Mesendoderm (in vitro differentiated cells): Measurements from ENCODE around the gene DIMT1.

Experiments used
- DNase-seq: peaks from one replicate; pipeline ENCODE4 v3.0.0; 2013
- H2AK5ac ChIP-seq: 2 replicates; pipeline ENCODE4 v1.6.1; 2013; ENCODE audit warnings: low read length, inconsistent platforms
- H2BK120ac ChIP-seq: 2 replicates; pipeline ENCODE4 v1.6.1; 2013; ENCODE audit warnings: low read depth, mild to moderate bottlenecking, low read length, moderate library complexity, mixed read lengths
- H2BK15ac ChIP-seq: replicated peaks from 2 replicates; pipeline ENCODE4 v1.6.1; 2013; ENCODE audit warnings: low read depth, mild to moderate bottlenecking, moderate library complexity
- H2BK5ac ChIP-seq: 2 replicates; pipeline ENCODE4 v1.6.1; 2013; ENCODE audit warnings: low read length, inconsistent platforms
- H3K18ac ChIP-seq: 2 replicates; pipeline ENCODE4 v1.6.1; 2013; ENCODE audit warnings: mild to moderate bottlenecking, low read length, mixed read lengths
- H3K23ac ChIP-seq: one replicate; pipeline ENCODE4 v1.6.1; 2013; ENCODE audit warnings: low read length
- H3K27ac ChIP-seq: 2 replicates; pipeline ENCODE4 v1.5.1; 2013; ENCODE audit warnings: low read depth, mild to moderate bottlenecking, inconsistent platforms, low read length, moderate library complexity
- H3K27me3 ChIP-seq: 2 replicates; pipeline ENCODE4 v1.6.1; 2013; ENCODE audit warnings: low read length, control low read depth, mild to moderate bottlenecking, inconsistent platforms; ENCODE audit not compliant: insufficient read depth, poor library complexity
- H3K36me3 ChIP-seq: 2 replicates; pipeline ENCODE4 v1.6.1; 2013; ENCODE audit warnings: low read length, inconsistent platforms; ENCODE audit not compliant: control insufficient read depth, insufficient read depth
- H3K4ac ChIP-seq: one replicate; pipeline ENCODE4 v1.6.1; 2013; ENCODE audit warnings: low read depth, mild to moderate bottlenecking, low read length, moderate library complexity
- H3K4me1 ChIP-seq: 2 replicates; pipeline ENCODE4 v1.6.1; 2013; ENCODE audit warnings: low read depth, low read length, inconsistent platforms; ENCODE audit not compliant: control insufficient read depth
- H3K4me2 ChIP-seq: 2 replicates; pipeline ENCODE4 v1.6.1; 2013; ENCODE audit warnings: low read length
- H3K4me3 ChIP-seq: 2 replicates; pipeline ENCODE4 v1.5.1; 2013; ENCODE audit warnings: mild to moderate bottlenecking, low read length
- H3K56ac ChIP-seq: one replicate; pipeline ENCODE4 v1.6.1; 2013; ENCODE audit warnings: low read length
- H3K79me1 ChIP-seq: 2 replicates; pipeline ENCODE4 v1.6.1; 2013; ENCODE audit warnings: low read length, inconsistent platforms
- H3K79me2 ChIP-seq: 2 replicates; pipeline ENCODE4 v1.6.1; 2013; ENCODE audit warnings: mild to moderate bottlenecking, low read length; ENCODE audit not compliant: control insufficient read depth, insufficient read depth
- H3K9ac ChIP-seq: 2 replicates; pipeline ENCODE4 v1.6.1; 2013; ENCODE audit warnings: low read length, inconsistent platforms
- H4K5ac ChIP-seq: one replicate; pipeline ENCODE4 v1.6.1; 2013; ENCODE audit warnings: low read length
- H4K8ac ChIP-seq: one replicate; pipeline ENCODE4 v1.6.1; 2013; ENCODE audit warnings: low read depth, mild to moderate bottlenecking, control low read depth, low read length, moderate library complexity
- WGBS: extraction: QIAGEN DNeasy Blood & Tissue Kit; methylation state at CpG from one replicate; pipeline ENCODE4 v1.1.7; 2013; ENCODE audit warnings: low lambda C conversion rate, missing lambda C conversion rate; ENCODE audit not compliant: insufficient coverage; ENCODE audit errors: extremely low coverage; 5-methylcytosine and 5-hydroxymethylcytosine counted together

Gene DIMT1

DNA sequence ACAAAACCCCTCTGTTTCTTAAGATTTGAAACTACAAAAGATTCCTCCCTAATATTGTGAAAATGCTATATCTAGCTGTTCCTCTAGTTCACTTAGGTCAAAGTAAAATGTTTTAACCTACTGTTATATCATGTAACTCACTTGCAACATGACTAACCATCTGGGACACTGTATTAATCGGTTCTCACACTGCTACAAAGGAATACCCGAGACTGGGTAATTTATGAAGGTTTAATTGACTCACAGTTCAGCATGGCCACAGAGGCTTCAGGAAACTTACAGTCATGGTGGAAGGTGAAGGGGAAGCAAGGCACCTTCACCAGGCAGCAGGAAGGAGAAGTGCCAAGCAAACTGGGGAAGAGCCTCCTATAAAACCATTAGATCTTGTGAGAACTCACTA, 34.7 kb downstream of the DIMT1 start:
- DNase-seq = no peak
- no peak overlapping the region for H4K8ac ChIP-seq
- H3K56ac ChIP-seq = no peak overlapping the region
- H2AK5ac ChIP-seq = no peak overlapping the region
- H3K4ac ChIP-seq = no peak overlapping the region
- H2BK5ac ChIP-seq = no peak overlapping the region
- H3K4me1 ChIP-seq = no peaks in the 10 kb centered on the region
- peaks cover 1% of the 10 kb centered on the region for H3K36me3 ChIP-seq
- no peak overlapping the region for H3K4me2 ChIP-seq
- no peak overlapping the region for H3K9ac ChIP-seq
- H3K23ac ChIP-seq = no peak overlapping the region
- H3K18ac ChIP-seq = no peak overlapping the region
- no peaks in the 10 kb centered on the region for H3K27me3 ChIP-seq
- H2BK120ac ChIP-seq = no peak overlapping the region
- no peaks in the 10 kb centered on the region for H3K79me2 ChIP-seq
- H3K79me1 ChIP-seq = no peaks in the 10 kb centered on the region
- WGBS = no CpG with 5 or more reads among the region's 2 CpGs
- no peak overlapping the region for H4K5ac ChIP-seq
- H3K27ac ChIP-seq = no peak overlapping the region
- H2BK15ac ChIP-seq = no peak overlapping the region
- no peak overlapping the region for H3K4me3 ChIP-seq

DNA sequence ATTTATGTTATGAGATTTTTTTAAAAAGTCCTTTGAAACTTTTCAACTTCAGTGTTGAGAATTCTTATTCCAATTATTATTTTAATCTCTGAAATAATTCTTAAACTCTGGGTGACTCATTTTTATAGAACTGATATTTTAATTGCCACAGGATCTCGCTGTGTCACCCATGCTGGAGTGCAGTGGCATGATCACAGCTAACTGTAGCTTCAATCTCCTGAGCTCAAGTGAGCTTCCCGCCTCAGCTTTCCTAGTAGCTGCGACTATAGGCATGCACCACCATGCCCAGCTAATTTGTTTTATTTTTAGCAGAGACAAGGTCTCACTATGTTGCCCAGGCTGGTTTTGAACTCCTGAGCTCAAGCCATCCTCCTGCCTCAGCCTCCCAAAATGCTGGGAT, 41.0 kb downstream of the DIMT1 start:
- Histone ChIP-seq H4K5ac (no peak overlapping the region), H3K56ac (no peak overlapping the region), H3K79me1 (no peaks in the 10 kb centered on the region), H3K27ac (no peak overlapping the region), H3K4me3 (no peak overlapping the region), H3K18ac (no peak overlapping the region), H3K4me2 (no peak overlapping the region), H2BK120ac (no peak overlapping the region), H3K9ac (no peak overlapping the region), H3K79me2 (no peaks in the 10 kb centered on the region), H3K27me3 (no peaks in the 10 kb centered on the region), H3K36me3 (no peaks in the 10 kb centered on the region), H3K4me1 (no peaks in the 10 kb centered on the region), H4K8ac (no peak overlapping the region), H2AK5ac (no peak overlapping the region), H2BK15ac (no peak overlapping the region), H2BK5ac (no peak overlapping the region), H3K4ac (no peak overlapping the region), H3K23ac (no peak overlapping the region)
- no peak for DNase-seq
- WGBS = no CpG with 5 or more reads among the region's 3 CpGs

DNA sequence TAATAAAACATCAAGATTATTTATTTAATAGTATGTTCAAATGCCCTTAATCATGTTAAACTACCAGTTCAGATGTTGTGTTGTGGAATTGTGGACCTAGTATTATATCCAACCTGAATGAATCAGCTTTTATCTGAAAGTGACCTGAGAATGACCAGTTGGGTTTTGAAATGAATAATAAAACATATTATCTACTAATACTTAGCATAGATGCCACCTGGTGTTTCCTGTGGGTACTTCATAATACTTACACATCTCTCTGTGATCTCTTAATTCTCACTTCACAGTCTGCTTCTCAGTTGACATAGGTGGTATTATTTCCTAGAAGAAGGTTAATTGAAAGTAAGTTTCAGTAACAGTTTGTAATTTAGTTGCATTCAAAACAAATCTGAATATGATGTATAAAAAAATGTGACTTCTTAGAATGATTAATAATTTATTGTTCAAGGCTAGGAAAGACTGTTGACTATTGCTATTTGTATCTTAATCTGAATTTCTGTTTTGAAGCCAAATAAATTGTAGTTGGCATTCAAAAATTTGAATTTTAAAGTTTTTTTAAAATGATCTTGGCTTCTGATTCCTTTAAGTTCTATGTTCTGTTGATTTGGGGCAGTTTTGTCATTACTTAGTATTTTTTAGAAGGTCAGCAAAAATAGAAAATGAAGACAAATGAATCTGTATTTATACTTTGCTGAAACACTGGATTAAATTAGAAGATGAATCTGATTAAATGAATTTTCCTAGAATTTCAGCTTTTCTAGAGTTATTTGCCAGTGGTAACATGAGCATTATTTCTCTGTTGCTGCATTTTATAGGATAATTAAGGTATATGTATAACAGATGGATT, 49.5 kb downstream of the DIMT1 start:
- Histone ChIP-seq H4K5ac (no peak overlapping the region), H3K4me2 (no peak overlapping the region), H3K18ac (no peak overlapping the region), H3K56ac (no peak overlapping the region), H2BK120ac (no peak overlapping the region), H3K79me2 (no peaks in the 10 kb centered on the region), H3K27ac (no peak overlapping the region), H2AK5ac (no peak overlapping the region), H2BK5ac (no peak overlapping the region), H3K9ac (no peak overlapping the region), H4K8ac (no peak overlapping the region), H2BK15ac (no peak overlapping the region), H3K79me1 (no peaks in the 10 kb centered on the region), H3K23ac (no peak overlapping the region), H3K4me3 (no peak overlapping the region), H3K27me3 (no peaks in the 10 kb centered on the region), H3K36me3 (no peaks in the 10 kb centered on the region), H3K4me1 (no peaks in the 10 kb centered on the region), H3K4ac (no peak overlapping the region)
- peak; percentile 41 for DNase-seq

DNA sequence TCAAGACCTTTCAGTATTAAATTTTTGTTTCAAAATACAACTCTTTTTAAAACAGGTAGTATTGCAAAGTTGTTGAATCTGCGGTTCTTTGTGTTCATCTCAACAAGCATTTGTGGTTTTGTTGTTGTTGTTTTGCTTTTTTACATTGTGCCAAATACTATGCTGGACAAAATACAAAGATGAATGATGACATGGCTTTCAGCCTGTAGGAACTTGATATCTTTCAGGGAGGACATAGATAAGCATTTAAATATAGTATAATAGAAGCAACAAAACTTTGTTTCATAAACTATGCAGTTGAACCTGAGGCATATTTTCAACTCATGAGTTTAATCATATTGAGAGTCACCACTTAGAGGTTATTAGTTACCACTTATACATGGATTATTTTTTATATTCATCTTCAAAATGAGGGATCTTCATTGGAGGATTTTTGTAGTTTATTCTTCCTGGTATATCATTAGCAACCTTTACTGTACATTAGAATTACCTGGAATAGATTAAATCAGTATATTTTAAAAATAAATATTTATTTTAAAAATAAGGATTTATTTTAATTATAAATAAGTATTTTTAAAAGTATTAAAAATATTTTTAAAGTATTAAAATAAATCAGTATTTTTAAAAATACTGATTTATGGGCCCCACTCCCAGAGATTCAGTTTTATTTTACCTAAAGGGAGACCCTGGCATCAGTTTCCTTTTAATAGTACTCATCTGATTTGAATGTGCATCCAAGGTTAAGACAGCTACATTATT, 54.8 kb downstream of the DIMT1 start:
- no peak overlapping the region for H3K9ac ChIP-seq
- H4K8ac ChIP-seq = no peak overlapping the region
- no peak overlapping the region for H2BK5ac ChIP-seq
- no peak overlapping the region for H3K4me2 ChIP-seq
- H3K18ac ChIP-seq = no peak overlapping the region
- H3K79me2 ChIP-seq = peaks cover 3% of the 10 kb centered on the region
- no peak for DNase-seq
- H3K36me3 ChIP-seq = no peaks in the 10 kb centered on the region
- H3K4me1 ChIP-seq = no peaks in the 10 kb centered on the region
- no peak overlapping the region for H3K27ac ChIP-seq
- WGBS = no CpG with 5 or more reads among the region's 1 CpG
- H3K56ac ChIP-seq = no peak overlapping the region
- H3K4me3 ChIP-seq = no peak overlapping the region
- H2BK15ac ChIP-seq = no peak overlapping the region
- H3K27me3 ChIP-seq = no peaks in the 10 kb centered on the region
- H3K23ac ChIP-seq = no peak overlapping the region
- no peak overlapping the region for H4K5ac ChIP-seq
- no peak overlapping the region for H2BK120ac ChIP-seq
- H3K79me1 ChIP-seq = no peaks in the 10 kb centered on the region
- no peak overlapping the region for H3K4ac ChIP-seq
- H2AK5ac ChIP-seq = no peak overlapping the region

DNA sequence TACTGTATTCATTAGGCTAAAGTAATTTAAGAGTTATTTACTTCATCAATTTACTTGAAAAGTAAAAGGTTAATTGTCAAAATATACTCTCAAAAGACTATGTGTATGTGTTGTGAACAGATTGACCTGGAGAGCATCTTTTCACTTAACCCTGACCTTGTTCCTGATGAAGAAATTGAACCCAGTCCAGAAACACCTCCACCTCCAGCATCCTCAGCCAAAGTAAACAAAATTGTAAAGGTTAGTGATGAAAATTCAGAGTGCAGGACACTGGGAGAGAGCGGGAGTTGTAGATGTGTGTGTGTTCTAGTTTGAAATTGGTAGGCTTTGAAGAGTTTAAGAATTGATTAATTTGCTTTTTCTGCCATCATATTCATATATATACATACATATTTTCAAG, 55.8 kb downstream of the DIMT1 start:
- peaks cover 6% of the 10 kb centered on the region for H3K79me1 ChIP-seq
- no peak overlapping the region for H2BK5ac ChIP-seq
- 100% methylated on average over 1 of the region's 1 CpG for WGBS
- no peak overlapping the region for H2BK15ac ChIP-seq
- H3K79me2 ChIP-seq = peaks cover 13% of the 10 kb centered on the region
- H3K18ac ChIP-seq = no peak overlapping the region
- DNase-seq = no peak
- H3K56ac ChIP-seq = no peak overlapping the region
- H2AK5ac ChIP-seq = no peak overlapping the region
- no peaks in the 10 kb centered on the region for H3K36me3 ChIP-seq
- H3K9ac ChIP-seq = no peak overlapping the region
- H3K4me3 ChIP-seq = no peak overlapping the region
- H2BK120ac ChIP-seq = no peak overlapping the region
- no peaks in the 10 kb centered on the region for H3K4me1 ChIP-seq
- H4K5ac ChIP-seq = no peak overlapping the region
- H3K27ac ChIP-seq = no peak overlapping the region
- H3K23ac ChIP-seq = no peak overlapping the region
- H4K8ac ChIP-seq = no peak overlapping the region
- H3K4ac ChIP-seq = no peak overlapping the region
- no peak overlapping the region for H3K4me2 ChIP-seq
- H3K27me3 ChIP-seq = no peaks in the 10 kb centered on the region
